ENCODE results near the gene CLCN7.

- TF ChIP-seq CTCF (IDR thresholded peaks at IDR 0.05; ENCODE audit: control extremely low read depth in 1 of 3, insufficient read depth in 1 of 3, low read depth in 1 of 3, low read length in 3 of 3) = no peak
- TF ChIP-seq BACH1 (IDR thresholded peaks at IDR 0.05; ENCODE audit: low read length) = no peak
- TF ChIP-seq POLR2AphosphoS5 (IDR thresholded peaks at IDR 0.05; ENCODE audit: low read depth, low read length) = no peak
- no peak for TF ChIP-seq ZNF274 (IDR thresholded peaks at IDR 0.05; ENCODE audit: borderline replicate concordance, extremely low read depth, low read length)
- TF ChIP-seq EZH2 (IDR thresholded peaks at IDR 0.05; ENCODE audit: low read depth, low read length, severe bottlenecking) = no peak
- no peak for TF ChIP-seq TAF1 (IDR thresholded peaks at IDR 0.05; ENCODE audit: low read depth, low read length)
- TF ChIP-seq EP300 (IDR thresholded peaks at IDR 0.05; ENCODE audit: borderline replicate concordance in 1 of 2, low read depth in 2 of 2, low read length in 2 of 2) = no peak
- TF ChIP-seq BRCA1 (IDR thresholded peaks at IDR 0.05; ENCODE audit: low read depth, low read length) = no peak
- no peak for TF ChIP-seq USF2 (IDR thresholded peaks at IDR 0.05; ENCODE audit: low read length)
- TF ChIP-seq BCL11A (IDR thresholded peaks at IDR 0.05; ENCODE audit: low read depth in 2 of 2, low read length in 2 of 2) = no peak
- no peak for TF ChIP-seq RXRA (IDR thresholded peaks at IDR 0.05; ENCODE audit: insufficient read depth, low read depth, low read length)
Observed at GRCh38 chr16:1407753-1408152, 67.1 kb downstream of the CLCN7 start.
